GM13977 (cell line): ENCODE measurements around the gene INPP4B.

Experiments used
- DNase-seq: peaks from one replicate; pipeline ENCODE4 v3.0.0; 2012; ENCODE audit warnings: low spot score
- CTCF ChIP-seq: IDR thresholded peaks from 2 replicates; pipeline ENCODE4 v1.5.1; 2012; ENCODE audit warnings: mild to moderate bottlenecking, control low read depth; ENCODE audit not compliant: insufficient read depth; ENCODE audit errors: extremely low read depth, missing control alignments
- in situ Hi-C: fragments of 300-500 bp; cut with MboI; formaldehyde crosslinking; loops from one replicate; pipeline ENCODE4 v1.12.0; 2022; ENCODE audit warnings: low sequenced_read_pairs, low pct_unique_long_range_greater_than_20kb, mixed read lengths, inconsistent platforms; ENCODE audit not compliant: unreplicated experiment

INPP4B gene

GRCh38 chr4:142356118-142356759, 489.9 kb downstream of the INPP4B start:
- no peak for TF ChIP-seq CTCF
- in situ Hi-C loops, result no loop called here
- DNase-seq, result no peak

GRCh38 chr4:142355421-142355930, 490.6 kb downstream of the INPP4B start:
- in situ Hi-C loops, result no loop called here
- no peak for DNase-seq
- TF ChIP-seq CTCF, result no peak

- in situ Hi-C loops, result no loop called here
- no peak for TF ChIP-seq CTCF
- no peak for DNase-seq
These were observed 491.2 kb downstream of the INPP4B start for GRCh38 chr4:142354794-142355420.

- no peak for DNase-seq
- no peak for TF ChIP-seq CTCF
- in situ Hi-C loops, result no loop called here
These were observed 492.1 kb downstream of the INPP4B start for GRCh38 chr4:142354041-142354440.

- in situ Hi-C loops, result no loop called here
- peak; percentile 66 for TF ChIP-seq CTCF
- DNase-seq, result no peak
These were observed 492.9 kb downstream of the INPP4B start for GRCh38 chr4:142353149-142353738.

GRCh38 chr4:142352712-142353111, 493.4 kb downstream of the INPP4B start:
- DNase-seq, result no peak
- no peak for TF ChIP-seq CTCF
- in situ Hi-C loops, result no loop called here
